Fibroblast of lung (primary cell): Measurements from ENCODE around the gene ATG10. TPM values are rescaled to one million over a fixed set of nuclear protein-coding genes. Genes with fewer than 3 reads are reported as not detected.

Experiments used
- DNase-seq, 2 donors: peaks; one replicate each; pipeline versions ENCODE4 v3.0.0 to v3.0.0-alpha.2; 2010; ENCODE audit warnings: low read depth in 2 of 2
- H2AFZ ChIP-seq: 2 replicates; pipeline ENCODE4 v1.5.1; 2012; ENCODE audit warnings: low read length, control low read depth, inconsistent platforms
- H3K27ac ChIP-seq: 2 replicates; pipeline ENCODE4 v1.5.1; 2011; ENCODE audit warnings: low read length, control low read depth; ENCODE audit not compliant: insufficient read depth
- H3K27me3 ChIP-seq: 2 replicates; pipeline ENCODE4 v1.5.1; 2011; ENCODE audit warnings: mild to moderate bottlenecking, low read length; ENCODE audit not compliant: control insufficient read depth, insufficient read depth
- H3K36me3 ChIP-seq: 2 replicates; pipeline ENCODE4 v1.5.1; 2011; ENCODE audit warnings: low read length; ENCODE audit not compliant: control insufficient read depth, insufficient read depth
- H3K4me1 ChIP-seq: 2 replicates; pipeline ENCODE4 v1.5.1; 2011; ENCODE audit warnings: low read length; ENCODE audit not compliant: control insufficient read depth, insufficient read depth; ENCODE audit errors: extremely low read depth
- H3K4me2 ChIP-seq: 2 replicates; pipeline ENCODE4 v1.5.1; 2011; ENCODE audit warnings: low read length, control low read depth; ENCODE audit not compliant: insufficient read depth; ENCODE audit errors: extremely low read depth
- H3K4me3 ChIP-seq, 4 experiments: fragments of 200-600 bp in 1 of 4; sonication (generic) in 1 of 4; replicated peaks in 1 of 4; 2 replicates each; pipeline ENCODE4 v1.5.1; 2011 to 2016; ENCODE audit warnings: low read length in 4 of 4, low read depth in 3 of 4, mild to moderate bottlenecking in 3 of 4, control low read depth in 2 of 4, inconsistent platforms in 1 of 4, mixed read lengths in 1 of 4; ENCODE audit not compliant: insufficient read depth in 1 of 4; ENCODE audit errors: control extremely low read depth in 1 of 4
- H3K79me2 ChIP-seq: 2 replicates; pipeline ENCODE4 v1.5.1; 2012; ENCODE audit warnings: mild to moderate bottlenecking, low read length, inconsistent platforms; ENCODE audit not compliant: control insufficient read depth, insufficient read depth
- H3K9ac ChIP-seq: 2 replicates; pipeline ENCODE4 v1.5.1; 2011; ENCODE audit warnings: mild to moderate bottlenecking, low read length, control low read depth; ENCODE audit not compliant: insufficient read depth
- H3K9me3 ChIP-seq: 2 replicates; pipeline ENCODE4 v1.5.1; 2012; ENCODE audit warnings: low read depth, low read length; ENCODE audit not compliant: control insufficient read depth, insufficient read depth
- H4K20me1 ChIP-seq: 2 replicates; pipeline ENCODE4 v1.5.1; 2011; ENCODE audit warnings: low read length; ENCODE audit not compliant: control insufficient read depth, insufficient read depth; ENCODE audit errors: extremely low read depth
- CTCF ChIP-seq, 2 donors: IDR thresholded peaks in 1 of 2; conservative IDR thresholded peaks in 1 of 2; 1 replicate in 1 of 2; 2 replicates in 1 of 2; pipeline ENCODE4 v1.5.1; 2011 to 2012; ENCODE audit warnings: low read length in 2 of 2, control low read depth in 1 of 2, inconsistent platforms in 1 of 2, low read depth in 1 of 2, mild to moderate bottlenecking in 1 of 2
- EZH2 ChIP-seq: IDR thresholded peaks from 2 replicates; pipeline ENCODE4 v1.5.1; 2012; ENCODE audit warnings: low read length, control low read depth, mild to moderate bottlenecking; ENCODE audit errors: missing control alignments
- polyA plus RNA-seq, 2 donors: library from polyadenylated mRNA; depleted of rRNA in 1 of 2; stranded (reverse) in 1 of 2; unstranded in 1 of 2; fragments of >200 nt; gene quantifications; 2 replicates each; pipeline ENCODE4 v1.2.1, GENCODE V29; 2011 to 2012; ENCODE audit warnings: missing spikeins in 1 of 2
- total RNA-seq: library from RNA; depleted of rRNA; stranded (reverse); fragments of >200 nt; gene quantifications from 2 replicates; pipeline ENCODE4 v1.2.1, GENCODE V29; 2014

The ATG10 gene
- total and polyA plus RNA-seq, 2 donors (not counting 1 experiment from before 2014, with no cell fraction given) = 2.5 to 8.8 TPM

- Histone ChIP-seq H3K27ac (no peak overlapping the region), H3K4me1 (no peaks in the 10 kb centered on the region), H3K27me3 (no peaks in the 10 kb centered on the region), H3K9me3 (no peaks in the 10 kb centered on the region), H3K9ac (no peak overlapping the region), H3K4me2 (no peak overlapping the region), H2AFZ (no peak overlapping the region), H4K20me1 (no peaks in the 10 kb centered on the region), H3K79me2 (no peaks in the 10 kb centered on the region), H3K36me3 (no peaks in the 10 kb centered on the region), H3K4me3 (no peak overlapping the region)
- DNase-seq = no peak
- TF ChIP-seq EZH2 (no peak), CTCF (conservative IDR thresholded peaks at IDR 0.05 in 1 of 2, IDR thresholded peaks at IDR 0.05 in 1 of 2; ENCODE audit: low read depth in 1 of 2, low read length in 2 of 2) (no peak)
Observed at GRCh38 chr5:82149434-82149833, 177.6 kb downstream of the ATG10 start.

- TF ChIP-seq EZH2 (no peak), CTCF (conservative IDR thresholded peaks at IDR 0.05 in 1 of 2, IDR thresholded peaks at IDR 0.05 in 1 of 2; ENCODE audit: low read depth in 1 of 2, low read length in 2 of 2) (no peak)
- no peaks in the 10 kb centered on the region for H3K36me3 ChIP-seq
- H2AFZ ChIP-seq = no peak overlapping the region
- H4K20me1 ChIP-seq = no peaks in the 10 kb centered on the region
- H3K4me1 ChIP-seq = no peaks in the 10 kb centered on the region
- no peaks in the 10 kb centered on the region for H3K9me3 ChIP-seq
- H3K4me2 ChIP-seq = no peak overlapping the region
- H3K79me2 ChIP-seq = no peaks in the 10 kb centered on the region
- no peak overlapping the region for H3K9ac ChIP-seq
- H3K4me3 ChIP-seq = no peak overlapping the region
- H3K27me3 ChIP-seq = no peaks in the 10 kb centered on the region
- no peak for DNase-seq
- no peak overlapping the region for H3K27ac ChIP-seq
Observed at GRCh38 chr5:82150559-82150958, 178.7 kb downstream of the ATG10 start.

GRCh38 chr5:82151204-82151603, 179.4 kb downstream of the ATG10 start:
- no peak for DNase-seq
- Histone ChIP-seq H3K36me3 (no peaks in the 10 kb centered on the region), H3K79me2 (no peaks in the 10 kb centered on the region), H3K9me3 (no peaks in the 10 kb centered on the region), H4K20me1 (no peaks in the 10 kb centered on the region), H3K4me2 (no peak overlapping the region), H3K9ac (no peak overlapping the region), H3K4me1 (no peaks in the 10 kb centered on the region), H2AFZ (no peak overlapping the region), H3K27me3 (no peaks in the 10 kb centered on the region), H3K4me3 (no peak overlapping the region), H3K27ac (no peak overlapping the region)
- no peak for TF ChIP-seq CTCF (conservative IDR thresholded peaks at IDR 0.05 in 1 of 2, IDR thresholded peaks at IDR 0.05 in 1 of 2; ENCODE audit: low read depth in 1 of 2, low read length in 2 of 2)
- TF ChIP-seq EZH2 = no peak
